Esophagus squamous epithelium (tissue), 4 donors: ENCODE measurements around the gene RARRES2.

Experiments
- CTCF ChIP-seq, 6 experiments: fragments of 450-650 bp in 4 of 6; fragments of 200-600 bp in 2 of 6; sonication (generic) in 2 of 6; IDR thresholded peaks; one replicate each; pipeline ENCODE4 v1.5.1; 2016 to 2019; ENCODE audit warnings: antibody characterized with exemption in 6 of 6, mild to moderate bottlenecking in 4 of 6, moderate library complexity in 4 of 6
- POLR2A ChIP-seq, 4 donors: fragments of 450-650 bp; IDR thresholded peaks; one replicate each; pipeline ENCODE4 v1.6.1; 2017; ENCODE audit warnings: antibody characterized with exemption in 4 of 4, mild to moderate bottlenecking in 4 of 4, moderate library complexity in 3 of 4

- TF ChIP-seq CTCF (IDR thresholded peaks at IDR 0.05) (no peak), POLR2A (IDR thresholded peaks at IDR 0.05) (no peak)
Measured at GRCh38 chr7:150381096-150381495, 39.7 kb upstream of the RARRES2 start.
